Measurements from ENCODE around the gene SDHA.

The SDHA gene

DNA sequence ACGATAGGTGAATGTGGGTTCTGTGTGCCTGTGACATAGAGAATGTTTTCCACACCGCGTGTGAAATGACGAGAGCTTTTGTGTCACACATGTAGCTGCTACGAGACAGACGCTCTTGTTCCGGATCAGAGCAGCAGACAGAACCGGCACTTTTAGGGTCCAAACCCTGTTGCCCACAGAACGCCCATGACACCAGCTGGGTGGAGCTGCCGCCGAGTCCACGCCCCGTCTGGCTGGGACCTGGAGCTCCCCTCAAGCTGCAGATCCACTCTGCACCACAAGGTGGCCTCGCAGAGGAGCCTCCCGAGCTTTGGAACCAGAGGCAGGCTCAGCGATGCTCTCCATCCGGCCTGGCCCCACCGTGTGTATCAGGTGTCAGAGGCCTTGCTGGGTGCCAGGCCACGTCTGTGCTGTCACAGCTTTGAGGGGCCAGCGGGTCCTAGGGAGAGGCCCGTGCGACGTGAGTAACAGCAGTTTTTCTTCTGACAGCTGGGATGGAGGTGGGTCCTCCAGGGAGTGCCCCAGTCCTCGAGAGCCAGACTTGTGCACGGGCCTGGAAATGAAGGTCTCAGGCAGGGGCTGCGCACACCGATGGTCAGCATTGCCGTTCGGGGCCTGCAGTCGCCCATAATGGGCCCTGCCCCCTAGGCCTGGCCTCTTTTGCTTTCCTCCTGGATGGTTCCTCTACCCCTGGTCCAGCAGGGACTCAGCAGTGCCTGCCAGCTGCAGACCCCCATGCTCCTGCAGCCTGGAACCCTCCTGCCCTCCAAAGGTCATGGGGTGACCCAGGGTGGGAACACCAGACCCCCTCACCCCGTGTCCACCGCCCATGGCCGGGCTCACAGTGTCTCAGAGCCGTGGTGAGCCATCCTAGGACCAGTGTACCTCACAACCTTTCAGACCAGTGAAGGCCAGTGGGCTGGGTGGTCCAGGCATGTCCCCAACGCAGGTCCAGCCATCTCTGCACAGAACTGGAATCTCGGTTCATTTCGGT lies 29.3 kb upstream of the SDHA start:
- Histone ChIP-seq H3K36me3 (replicated peaks; ENCODE audit: low read depth, low read length) (no peaks in the 10 kb centered on the region), H3K9me3 (ENCODE audit: insufficient read depth, low read length) (no peaks in the 10 kb centered on the region), H3K4me3 (ENCODE audit: low read length) (peak overlapping the region; percentile 65), H4K20me1 (ENCODE audit: insufficient read depth, low read length) (no peaks in the 10 kb centered on the region), H3K27me3 (ENCODE audit: low read depth, low read length) (no peaks in the 10 kb centered on the region), H2AFZ (ENCODE audit: low read depth, low read length) (peak overlapping the region; percentile 96), H3K27ac (ENCODE audit: low read length) (no peak overlapping the region), H3K4me2 (ENCODE audit: low read length) (peak overlapping the region; percentile 61), H3K9ac (ENCODE audit: low read length) (no peak overlapping the region), H3K4me1 (ENCODE audit: low read length) (no peaks in the 10 kb centered on the region), H3K79me2 (ENCODE audit: low read length) (no peaks in the 10 kb centered on the region)
- TF ChIP-seq, protein P1, sequence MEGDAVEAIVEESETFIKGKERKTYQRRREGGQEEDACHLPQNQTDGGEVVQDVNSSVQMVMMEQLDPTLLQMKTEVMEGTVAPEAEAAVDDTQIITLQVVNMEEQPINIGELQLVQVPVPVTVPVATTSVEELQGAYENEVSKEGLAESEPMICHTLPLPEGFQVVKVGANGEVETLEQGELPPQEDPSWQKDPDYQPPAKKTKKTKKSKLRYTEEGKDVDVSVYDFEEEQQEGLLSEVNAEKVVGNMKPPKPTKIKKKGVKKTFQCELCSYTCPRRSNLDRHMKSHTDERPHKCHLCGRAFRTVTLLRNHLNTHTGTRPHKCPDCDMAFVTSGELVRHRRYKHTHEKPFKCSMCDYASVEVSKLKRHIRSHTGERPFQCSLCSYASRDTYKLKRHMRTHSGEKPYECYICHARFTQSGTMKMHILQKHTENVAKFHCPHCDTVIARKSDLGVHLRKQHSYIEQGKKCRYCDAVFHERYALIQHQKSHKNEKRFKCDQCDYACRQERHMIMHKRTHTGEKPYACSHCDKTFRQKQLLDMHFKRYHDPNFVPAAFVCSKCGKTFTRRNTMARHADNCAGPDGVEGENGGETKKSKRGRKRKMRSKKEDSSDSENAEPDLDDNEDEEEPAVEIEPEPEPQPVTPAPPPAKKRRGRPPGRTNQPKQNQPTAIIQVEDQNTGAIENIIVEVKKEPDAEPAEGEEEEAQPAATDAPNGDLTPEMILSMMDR (IDR thresholded peaks at IDR 0.05; ENCODE audit: low read depth, low read length), result peak; percentile 63
- no peak for TF ChIP-seq EZH2phosphoT487 (IDR thresholded peaks at IDR 0.05; ENCODE audit: low read depth)

GRCh38 chr5:189486-189885 lies 28.6 kb upstream of the SDHA start:
- TF ChIP-seq, protein P1 (IDR thresholded peaks at IDR 0.05; ENCODE audit: low read depth, low read length), result no peak
- TF ChIP-seq EZH2phosphoT487 (IDR thresholded peaks at IDR 0.05; ENCODE audit: low read depth), result no peak
- no peaks in the 10 kb centered on the region for H3K4me1 ChIP-seq (ENCODE audit: low read length)
- no peaks in the 10 kb centered on the region for H4K20me1 ChIP-seq (ENCODE audit: insufficient read depth, low read length)
- no peaks in the 10 kb centered on the region for H3K9me3 ChIP-seq (ENCODE audit: insufficient read depth, low read length)
- H3K27me3 ChIP-seq (ENCODE audit: low read depth, low read length), result no peaks in the 10 kb centered on the region
- H2AFZ ChIP-seq (ENCODE audit: low read depth, low read length), result no peak overlapping the region
- no peak overlapping the region for H3K9ac ChIP-seq (ENCODE audit: low read length)
- no peak overlapping the region for H3K4me2 ChIP-seq (ENCODE audit: low read length)
- H3K79me2 ChIP-seq (ENCODE audit: low read length), result no peaks in the 10 kb centered on the region
- no peaks in the 10 kb centered on the region for H3K36me3 ChIP-seq (replicated peaks; ENCODE audit: low read depth, low read length)
- no peak overlapping the region for H3K27ac ChIP-seq (ENCODE audit: low read length)
- no peak overlapping the region for H3K4me3 ChIP-seq (ENCODE audit: low read length)

GRCh38 chr5:189976-190365 lies 28.1 kb upstream of the SDHA start:
- Histone ChIP-seq H3K79me2 (ENCODE audit: low read length) (no peaks in the 10 kb centered on the region), H3K27me3 (ENCODE audit: low read depth, low read length) (no peaks in the 10 kb centered on the region), H3K4me3 (ENCODE audit: low read length) (no peak overlapping the region), H4K20me1 (ENCODE audit: insufficient read depth, low read length) (no peaks in the 10 kb centered on the region), H3K4me2 (ENCODE audit: low read length) (no peak overlapping the region), H3K36me3 (replicated peaks; ENCODE audit: low read depth, low read length) (no peaks in the 10 kb centered on the region), H3K9ac (ENCODE audit: low read length) (no peak overlapping the region), H3K9me3 (ENCODE audit: insufficient read depth, low read length) (no peaks in the 10 kb centered on the region), H3K27ac (ENCODE audit: low read length) (no peak overlapping the region), H2AFZ (ENCODE audit: low read depth, low read length) (no peak overlapping the region), H3K4me1 (ENCODE audit: low read length) (no peaks in the 10 kb centered on the region)
- no peak for TF ChIP-seq EZH2phosphoT487 (IDR thresholded peaks at IDR 0.05; ENCODE audit: low read depth)
- TF ChIP-seq, protein P1 (IDR thresholded peaks at IDR 0.05; ENCODE audit: low read depth, low read length), result no peak

GRCh38 chr5:190366-191035 lies 27.6 kb upstream of the SDHA start:
- no peaks in the 10 kb centered on the region for H3K9me3 ChIP-seq (ENCODE audit: insufficient read depth, low read length)
- no peaks in the 10 kb centered on the region for H3K4me1 ChIP-seq (ENCODE audit: low read length)
- no peak overlapping the region for H3K9ac ChIP-seq (ENCODE audit: low read length)
- no peaks in the 10 kb centered on the region for H3K27me3 ChIP-seq (ENCODE audit: low read depth, low read length)
- no peaks in the 10 kb centered on the region for H3K79me2 ChIP-seq (ENCODE audit: low read length)
- H3K36me3 ChIP-seq (replicated peaks; ENCODE audit: low read depth, low read length), result no peaks in the 10 kb centered on the region
- TF ChIP-seq, protein P1 (IDR thresholded peaks at IDR 0.05; ENCODE audit: low read depth, low read length), result no peak
- no peak for TF ChIP-seq EZH2phosphoT487 (IDR thresholded peaks at IDR 0.05; ENCODE audit: low read depth)
- no peaks in the 10 kb centered on the region for H4K20me1 ChIP-seq (ENCODE audit: insufficient read depth, low read length)
- no peak overlapping the region for H3K4me2 ChIP-seq (ENCODE audit: low read length)
- no peak overlapping the region for H3K4me3 ChIP-seq (ENCODE audit: low read length)
- no peak overlapping the region for H3K27ac ChIP-seq (ENCODE audit: low read length)
- H2AFZ ChIP-seq (ENCODE audit: low read depth, low read length), result no peak overlapping the region

Data from OCI-LY3 (cell line).